ENCODE results near the gene ESYT2. TPM values are rescaled to one million over a fixed set of nuclear protein-coding genes. Genes with fewer than 3 reads are reported as not detected.
A peak's percentile ranks its signal among the peaks of the same experiment; 100 is the strongest.

The ESYT2 gene
- total RNA-seq, 1 experiment from 2014 or later, result 39.0 TPM

DNA sequence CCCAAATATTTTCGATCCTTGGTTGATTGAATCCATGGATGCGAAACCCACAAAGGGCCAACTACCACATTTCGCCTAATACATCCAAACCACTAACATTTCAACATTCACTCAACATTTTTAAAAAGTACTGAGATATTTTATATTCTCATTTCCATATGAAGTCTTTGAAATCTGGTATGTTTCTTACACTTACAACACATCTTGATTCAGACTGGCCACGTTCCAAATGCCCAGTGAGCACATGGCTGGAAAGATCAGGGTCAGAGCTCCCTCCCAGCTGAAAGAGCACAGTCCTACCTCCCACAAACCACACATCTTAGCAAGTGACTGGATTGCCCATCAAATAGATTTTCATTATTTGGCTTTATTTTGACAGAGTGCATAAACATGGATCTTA lies 143.6 kb downstream of the ESYT2 start:
- Histone ChIP-seq H2BK120ac (ENCODE audit: low read depth, low read length, poor library complexity, severe bottlenecking) (no peak overlapping the region), H3K23me2 (ENCODE audit: insufficient read length, low read depth, low read length, poor library complexity, severe bottlenecking) (no peaks in the 10 kb centered on the region), H3K4ac (ENCODE audit: low read depth, low read length) (no peak overlapping the region), H3T11ph (ENCODE audit: low read length) (no peak overlapping the region), H3K9me3 (ENCODE audit: control insufficient read depth, low read depth, low read length) (no peaks in the 10 kb centered on the region), H2BK5ac (ENCODE audit: insufficient read length, low read length) (no peak overlapping the region), H4K5ac (ENCODE audit: insufficient read length, low read depth, low read length) (no peak overlapping the region), H2AK5ac (ENCODE audit: insufficient read length, low read length) (no peak overlapping the region), H3K4me2 (ENCODE audit: insufficient read depth, insufficient read length, low read length) (no peak overlapping the region), H4K91ac (ENCODE audit: insufficient read length, low read depth, low read length) (no peak overlapping the region), H3K27me3 (ENCODE audit: insufficient read depth, low read length) (no peaks in the 10 kb centered on the region), H3K27ac (ENCODE audit: insufficient read length, low read depth, low read length) (no peak overlapping the region), H3K18ac (ENCODE audit: insufficient read length, low read depth, low read length) (no peak overlapping the region), H2AFZ (ENCODE audit: low read length) (no peak overlapping the region), H2BK20ac (ENCODE audit: low read depth, low read length, poor library complexity, severe bottlenecking) (no peak overlapping the region), H3K79me1 (ENCODE audit: insufficient read depth, low read depth, low read length, poor library complexity, severe bottlenecking) (peaks cover 3% of the 10 kb centered on the region), H3K23ac (ENCODE audit: insufficient read length, low read depth, low read length) (no peak overlapping the region), H4K8ac (replicated peaks; ENCODE audit: insufficient read length, low read depth, low read length) (no peak overlapping the region), H3K56ac (ENCODE audit: insufficient read length, low read depth, low read length) (no peak overlapping the region), H3K79me2 (ENCODE audit: insufficient read depth, low read length) (no peaks in the 10 kb centered on the region), H2BK15ac (ENCODE audit: low read depth, low read length) (no peak overlapping the region), H3K9ac (ENCODE audit: extremely low read depth, insufficient read length, low read length) (no peak overlapping the region), H4K20me1 (ENCODE audit: control insufficient read depth, insufficient read depth, insufficient read length) (no peaks in the 10 kb centered on the region), H3K4me1 (ENCODE audit: insufficient read depth, low read length) (no peaks in the 10 kb centered on the region), H3K14ac (ENCODE audit: insufficient read depth, low read length) (no peak overlapping the region), H2BK12ac (ENCODE audit: insufficient read length, low read depth, low read length) (no peak overlapping the region)
- H3K27me3 Mint-ChIP-seq (ENCODE audit: low read depth), result no peaks in the 10 kb centered on the region
- H3K4me1 Mint-ChIP-seq, result no peaks in the 10 kb centered on the region
- WGBS (ENCODE audit: extremely low coverage, insufficient read length, low lambda C conversion rate), result 100% methylated on average over 1 of the region's 4 CpGs
- no peak for TF ChIP-seq CTCF (conservative IDR thresholded peaks at IDR 0.05)
- peak overlapping the region in 1 of 3 experiments; percentile 36; a peak in 2 of 7 replicates for H3K27ac Mint-ChIP-seq
- no peak overlapping the region for H3K4me3 Mint-ChIP-seq
- H3K36me3 Mint-ChIP-seq (ENCODE audit: insufficient read depth in 1 of 3, low read depth in 3 of 3), result peaks cover 28 to 83% (median 72%) of the 10 kb centered on the region in 3 experiments; a peak in 6 of 7 replicates
- H3K9me3 Mint-ChIP-seq, result no peaks in the 10 kb centered on the region
- DNase-seq, result no peak
